Endothelial cell of umbilical vein (primary cell): ENCODE measurements around the gene AP2A2.

ENCODE experiments used
- EZH2 ChIP-seq: IDR thresholded peaks from 2 replicates; pipeline ENCODE4 v1.6.1; 2012; ENCODE audit warnings: borderline replicate concordance, low read depth, mild to moderate bottlenecking, moderate library complexity, low read length, inconsistent platforms; ENCODE audit not compliant: severe bottlenecking
- FOS ChIP-seq: IDR thresholded peaks from 2 replicates; pipeline ENCODE4 v1.6.1; 2011; ENCODE audit warnings: mild to moderate bottlenecking, low read length, moderate library complexity, borderline replicate concordance; ENCODE audit not compliant: insufficient read depth
- JUN ChIP-seq: IDR thresholded peaks from 2 replicates; pipeline ENCODE4 v1.6.1; 2011; ENCODE audit warnings: borderline replicate concordance, low read depth; ENCODE audit not compliant: insufficient read length, insufficient read depth
- POLR2A ChIP-seq: IDR thresholded peaks from 2 replicates; pipeline ENCODE4 v1.6.1; 2012; ENCODE audit warnings: low read depth, mild to moderate bottlenecking, control low read depth, low read length
- POLR2AphosphoS5 ChIP-seq: IDR thresholded peaks from 2 replicates; pipeline ENCODE4 v1.6.1; 2012; ENCODE audit warnings: low read depth, mild to moderate bottlenecking, control low read depth, low read length, moderate library complexity; ENCODE audit not compliant: insufficient read depth
- TF ChIP-seq, protein P1 (sequence below), 2 donors: IDR thresholded peaks; 1 replicate in 1 of 2; 2 replicates in 1 of 2; pipeline ENCODE4 v1.5.1; 2011; ENCODE audit warnings: low read length in 2 of 2, mild to moderate bottlenecking in 2 of 2, moderate library complexity in 2 of 2, control low read depth in 1 of 2, inconsistent platforms in 1 of 2, low read depth in 1 of 2; ENCODE audit not compliant: insufficient read depth in 1 of 2; ENCODE audit errors: extremely low read depth in 1 of 2
- TF ChIP-seq, protein P2 (sequence below): IDR thresholded peaks from 2 replicates; pipeline ENCODE4 v1.6.1; 2011; ENCODE audit not compliant: insufficient read depth, insufficient read length

DNA sequence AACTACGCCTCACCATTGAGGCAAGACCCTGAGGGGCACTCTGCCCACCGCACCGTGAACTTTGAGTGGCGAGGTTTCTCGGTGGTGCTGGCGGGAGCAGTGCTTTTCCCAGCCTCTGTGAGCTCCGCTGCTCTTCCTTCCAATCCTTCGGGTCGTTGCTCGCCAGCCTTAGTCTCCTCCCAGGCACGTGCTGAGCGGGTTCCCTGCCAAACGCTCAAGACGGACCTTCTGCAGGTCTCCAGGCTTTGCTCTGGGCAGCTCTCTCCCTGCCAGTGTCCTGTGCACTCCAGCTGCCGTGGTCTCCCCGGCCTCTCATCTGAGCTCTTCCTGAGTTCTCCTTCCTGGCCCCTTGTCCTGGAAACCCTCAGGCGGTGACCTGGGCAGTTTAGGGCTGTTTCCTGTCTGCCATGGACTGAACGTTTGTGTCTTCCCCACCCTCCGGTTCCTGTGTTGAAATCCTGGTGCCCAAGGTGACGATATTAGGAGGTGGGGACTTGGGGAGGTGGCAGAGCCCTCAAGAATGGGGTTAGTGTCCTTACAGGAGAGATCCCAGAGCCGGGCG is 122.0 kb downstream of the AP2A2 start:
- TF ChIP-seq, protein P1, sequence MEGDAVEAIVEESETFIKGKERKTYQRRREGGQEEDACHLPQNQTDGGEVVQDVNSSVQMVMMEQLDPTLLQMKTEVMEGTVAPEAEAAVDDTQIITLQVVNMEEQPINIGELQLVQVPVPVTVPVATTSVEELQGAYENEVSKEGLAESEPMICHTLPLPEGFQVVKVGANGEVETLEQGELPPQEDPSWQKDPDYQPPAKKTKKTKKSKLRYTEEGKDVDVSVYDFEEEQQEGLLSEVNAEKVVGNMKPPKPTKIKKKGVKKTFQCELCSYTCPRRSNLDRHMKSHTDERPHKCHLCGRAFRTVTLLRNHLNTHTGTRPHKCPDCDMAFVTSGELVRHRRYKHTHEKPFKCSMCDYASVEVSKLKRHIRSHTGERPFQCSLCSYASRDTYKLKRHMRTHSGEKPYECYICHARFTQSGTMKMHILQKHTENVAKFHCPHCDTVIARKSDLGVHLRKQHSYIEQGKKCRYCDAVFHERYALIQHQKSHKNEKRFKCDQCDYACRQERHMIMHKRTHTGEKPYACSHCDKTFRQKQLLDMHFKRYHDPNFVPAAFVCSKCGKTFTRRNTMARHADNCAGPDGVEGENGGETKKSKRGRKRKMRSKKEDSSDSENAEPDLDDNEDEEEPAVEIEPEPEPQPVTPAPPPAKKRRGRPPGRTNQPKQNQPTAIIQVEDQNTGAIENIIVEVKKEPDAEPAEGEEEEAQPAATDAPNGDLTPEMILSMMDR (IDR thresholded peaks at IDR 0.05; ENCODE audit: extremely low read depth in 1 of 2, insufficient read depth in 1 of 2, low read depth in 1 of 2, low read length in 2 of 2): no peak
- TF ChIP-seq EZH2 (no peak), POLR2A (no peak), JUN (no peak), FOS (no peak), POLR2AphosphoS5 (no peak)
- TF ChIP-seq, protein P2, sequence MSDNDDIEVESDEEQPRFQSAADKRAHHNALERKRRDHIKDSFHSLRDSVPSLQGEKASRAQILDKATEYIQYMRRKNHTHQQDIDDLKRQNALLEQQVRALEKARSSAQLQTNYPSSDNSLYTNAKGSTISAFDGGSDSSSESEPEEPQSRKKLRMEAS: no peak
